Tongue (tissue), 2 donors: ENCODE data around the gene CCDC174. TPM values are rescaled to one million over a fixed set of nuclear protein-coding genes. Genes with fewer than 3 reads are reported as not detected.

ENCODE experiments used
- DNase-seq: peaks from one replicate; pipeline ENCODE4 v3.0.0-alpha.2; 2015
- total RNA-seq: library from RNA; depleted of rRNA; stranded (reverse); fragments of >200 nt; gene quantifications from one replicate; pipeline ENCODE4 v1.2.3, GENCODE V29; 2014

CCDC174 gene
- total RNA-seq, 1 donor from 2014 or later, result 15.8 TPM

DNA sequence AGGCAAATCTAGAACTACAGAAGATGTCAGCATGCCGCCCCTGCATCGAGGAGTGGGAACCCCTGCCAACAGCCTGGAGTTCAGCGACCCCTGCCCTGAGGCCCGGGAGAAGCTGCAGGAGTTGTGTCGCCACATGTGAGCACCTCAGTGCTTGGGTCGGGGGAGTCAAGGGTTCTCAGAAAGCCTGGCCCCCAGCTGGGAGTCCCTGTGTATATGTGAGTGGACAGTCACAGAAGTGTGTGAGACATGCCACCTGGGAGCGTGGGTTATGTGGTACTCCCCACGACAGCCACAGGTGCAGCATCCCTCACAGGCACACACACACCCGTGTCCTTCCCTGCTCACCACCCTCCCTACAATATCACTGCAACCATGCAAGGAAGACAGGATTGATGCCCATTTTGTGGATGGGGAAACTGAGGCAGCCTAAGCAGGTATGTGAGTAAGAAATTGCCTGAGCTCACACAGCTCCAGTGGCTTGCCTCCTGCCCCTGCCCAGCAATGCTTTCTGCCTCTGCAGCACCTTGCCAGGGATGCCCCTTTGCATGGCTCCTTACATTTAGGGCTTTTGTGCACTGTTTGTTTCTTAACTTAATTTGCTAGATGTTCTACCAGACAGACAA lies 51.7 kb downstream of the CCDC174 start:
- no peak for DNase-seq

DNA sequence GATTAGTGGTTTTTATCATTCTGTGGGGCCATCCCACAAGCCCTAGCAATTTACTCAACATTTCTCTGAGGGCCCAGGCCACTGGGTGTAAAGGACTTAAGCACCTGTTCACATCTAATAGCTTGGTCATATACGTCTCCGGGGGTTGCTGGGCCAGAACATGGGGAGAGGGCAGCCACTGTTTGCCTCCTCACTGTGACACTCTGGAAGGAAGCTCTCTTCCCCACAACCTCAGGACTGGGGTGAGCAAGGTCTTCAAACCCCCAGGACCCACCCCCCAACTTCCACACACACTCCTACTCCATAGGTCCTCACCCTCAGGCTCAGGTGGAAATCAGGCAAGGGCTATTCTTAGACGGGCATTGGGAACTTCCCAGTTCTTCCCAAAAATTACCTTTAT lies 52.2 kb downstream of the CCDC174 start:
- no peak for DNase-seq

DNA sequence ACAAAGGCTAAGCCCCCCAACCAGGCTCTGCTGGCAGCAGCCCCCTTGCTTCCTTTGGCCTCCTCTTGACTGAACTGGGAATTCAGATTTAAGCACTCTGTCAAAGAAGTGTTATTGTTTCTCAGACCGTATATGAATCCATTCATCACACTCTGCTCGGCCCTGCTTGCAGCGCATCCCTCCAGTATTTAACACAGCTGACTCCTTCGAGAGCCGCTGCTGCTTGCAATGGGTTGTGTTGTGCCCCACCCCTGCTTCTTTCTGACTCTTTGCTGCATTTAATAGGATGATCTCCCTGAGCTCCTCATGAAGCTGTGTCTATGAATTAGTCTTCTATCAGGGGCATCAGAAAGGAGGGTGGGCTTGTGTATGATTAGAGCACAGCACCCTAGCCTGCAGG lies 54.5 kb downstream of the CCDC174 start:
- DNase-seq, result peak; percentile 64

DNA sequence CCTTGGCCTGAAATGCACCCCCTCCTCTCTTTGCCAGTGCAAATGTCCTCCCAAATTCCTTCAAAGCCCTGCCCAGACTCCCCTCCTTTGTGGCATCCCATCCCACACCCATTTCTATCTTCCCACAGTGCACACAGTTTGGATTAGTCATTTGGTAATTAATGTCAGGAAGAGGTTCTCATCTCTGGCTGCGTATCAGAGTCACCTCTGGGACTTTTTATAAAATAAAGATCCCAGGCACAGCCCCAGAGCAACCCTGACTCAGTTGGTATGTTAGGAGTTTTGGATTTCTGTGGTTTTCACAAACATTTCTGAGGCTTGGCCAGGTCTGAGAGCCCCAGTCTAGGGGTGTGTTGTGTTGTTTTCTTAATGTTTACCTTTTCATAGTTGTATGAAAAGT lies 65.0 kb downstream of the CCDC174 start:
- no peak for DNase-seq

DNA sequence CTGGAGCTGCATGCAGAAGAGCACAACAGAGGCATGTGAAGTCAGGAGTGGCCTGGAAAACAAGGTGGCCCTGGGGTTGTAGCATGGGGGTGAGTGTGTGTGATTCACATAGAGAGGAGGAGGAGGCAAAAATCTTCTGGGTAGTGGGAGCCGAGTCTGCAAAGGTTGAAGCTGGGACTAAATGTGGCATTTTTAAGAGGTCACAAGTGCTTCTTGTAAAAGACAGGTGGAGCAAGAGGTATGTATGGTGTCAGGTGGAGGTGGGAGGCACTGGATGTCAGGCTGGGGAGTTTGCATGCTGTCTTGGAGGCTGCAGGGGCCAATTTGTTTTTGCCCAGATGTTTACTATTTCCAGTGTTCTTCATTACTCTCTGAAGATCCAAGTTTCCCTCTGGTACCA lies 65.7 kb downstream of the CCDC174 start:
- DNase-seq, result no peak

DNA sequence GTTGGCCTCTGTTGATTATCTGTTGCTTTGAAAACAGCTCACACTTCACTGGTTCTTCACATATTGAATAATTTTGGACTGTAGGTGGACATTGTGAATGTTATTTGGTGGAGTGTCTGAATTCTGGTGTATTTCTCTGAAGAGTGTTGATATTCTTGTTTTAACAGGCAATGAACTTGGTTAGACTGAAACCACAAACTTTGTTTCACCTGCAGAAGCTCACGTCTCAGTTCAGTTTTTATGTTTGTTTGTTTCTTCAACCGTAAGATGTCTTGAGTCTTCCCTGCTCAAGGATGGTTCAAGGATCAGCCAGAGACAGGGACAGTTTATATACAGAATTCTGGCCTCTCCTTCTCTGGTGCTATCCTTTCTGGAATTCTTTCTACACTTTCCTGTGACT lies 67.0 kb downstream of the CCDC174 start:
- DNase-seq, result no peak

DNA sequence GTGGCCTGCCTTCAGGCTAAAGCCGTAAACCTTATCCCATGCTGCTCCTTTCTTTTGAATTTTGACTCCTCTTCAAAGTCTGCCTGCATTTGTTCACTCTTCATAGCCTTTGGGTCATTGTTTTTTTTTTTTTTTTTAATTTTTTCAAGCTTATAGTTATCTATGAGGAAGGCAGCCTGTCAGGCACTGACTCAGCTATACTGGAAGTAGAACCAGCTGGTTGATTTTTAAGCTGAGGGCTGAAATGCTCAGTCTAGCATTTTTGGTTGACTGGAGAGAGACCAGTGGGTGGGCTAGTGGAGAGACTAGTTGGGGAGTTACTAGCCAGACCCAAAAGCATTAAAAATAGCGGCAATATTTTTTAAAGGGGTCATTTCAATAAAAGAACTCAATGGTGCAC lies 67.4 kb downstream of the CCDC174 start:
- DNase-seq, result no peak

DNA sequence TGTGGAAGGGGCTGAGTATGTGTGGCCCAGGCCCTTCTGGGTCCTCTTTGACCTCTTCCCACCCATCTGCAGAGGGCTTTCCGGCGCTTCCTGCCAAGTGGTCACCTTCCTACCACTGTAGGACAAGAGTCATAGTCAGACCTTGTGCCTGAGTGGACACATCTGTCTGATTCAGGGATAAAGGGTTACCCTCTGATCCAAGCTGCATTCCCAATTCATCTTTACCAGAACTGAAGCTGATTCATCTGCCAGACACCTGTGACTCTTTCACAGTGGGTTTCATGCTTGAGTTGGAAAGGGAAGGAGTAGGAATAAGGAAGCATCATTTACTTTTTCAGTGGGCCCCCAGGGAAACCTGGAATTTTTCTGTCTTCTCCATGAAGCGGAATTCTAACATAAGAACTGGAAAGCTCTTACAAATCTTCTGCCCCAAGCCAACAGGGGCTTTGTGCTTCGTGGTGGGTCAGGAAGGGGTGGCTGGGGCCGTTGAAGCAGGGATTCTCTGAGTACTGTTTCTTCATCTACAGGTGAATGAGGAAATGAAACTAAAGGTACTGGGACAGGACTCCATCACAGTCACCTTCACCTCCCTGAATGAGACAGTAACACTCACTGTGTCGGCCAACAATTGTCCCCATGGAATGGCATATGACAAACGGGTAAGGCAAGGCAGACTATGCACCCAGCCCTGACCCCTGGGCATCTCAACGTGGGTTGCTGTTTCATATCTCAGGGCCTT lies 69.7 kb downstream of the CCDC174 start:
- no peak for DNase-seq

Other genes with a start within 250 kb of the CCDC174 start
- 19.8 TPM for gene SLC6A6, start 249.2 kb upstream of the CCDC174 start, total RNA-seq
- gene GRIP2, start 111.4 kb upstream of the CCDC174 start, total RNA-seq, result 14.1 TPM
- not detected for gene C3orf20, start 23.4 kb downstream of the CCDC174 start, total RNA-seq
- gene FGD5, start 167.2 kb downstream of the CCDC174 start, total RNA-seq, result 26.1 TPM